CD4-positive, alpha-beta T cell treated with Interleukin-21 for 1 hour (primary cell): ENCODE measurements around the gene SLC39A7.
A peak's percentile ranks its signal among the peaks of the same experiment; 100 is the strongest.

ENCODE experiments used
- DNase-seq: peaks from one replicate; pipeline ENCODE4 v3.0.0-alpha.2; 2020

Gene SLC39A7

DNA sequence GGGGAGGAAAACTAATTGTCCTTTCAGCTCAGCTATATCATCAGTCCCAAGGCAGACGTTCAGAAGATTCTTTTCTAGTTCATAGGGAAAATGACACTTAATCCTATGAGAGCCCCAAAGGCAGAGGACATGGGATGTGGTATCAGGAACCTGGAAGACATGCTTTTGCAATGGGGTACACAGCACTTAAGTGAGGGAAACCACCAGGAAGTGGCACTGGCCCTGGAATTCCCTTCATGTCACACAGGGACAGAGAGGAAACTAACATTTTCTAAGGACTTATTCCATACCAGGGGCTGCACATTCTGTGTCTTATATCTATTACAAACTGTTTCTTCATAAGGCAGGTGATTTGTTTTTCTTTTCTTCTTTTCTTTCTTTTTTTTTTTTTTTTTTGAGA, 42.8 kb downstream of the SLC39A7 start:
- no peak for DNase-seq

GRCh38 chr6:33247977-33248642, 47.4 kb downstream of the SLC39A7 start:
- DNase-seq, result peak; percentile 90

DNA sequence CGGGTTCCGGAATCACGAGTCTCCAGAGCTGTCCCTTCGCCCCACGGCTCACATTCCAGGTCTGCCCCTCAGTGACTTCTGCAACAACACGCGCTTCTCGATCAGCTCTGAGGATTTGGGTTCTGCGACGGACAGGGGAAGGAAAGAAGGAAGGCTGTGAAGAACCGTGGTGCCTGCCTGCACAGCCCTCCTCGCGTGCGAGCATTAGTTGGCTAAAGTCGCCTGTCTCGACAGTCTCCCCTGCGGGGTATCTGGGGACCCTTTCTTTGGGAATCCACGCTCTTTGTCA, 47.9 kb downstream of the SLC39A7 start:
- no peak for DNase-seq

- peak; percentile 99 for DNase-seq
Observed at GRCh38 chr6:33248932-33249731, 48.5 kb downstream of the SLC39A7 start.

DNA sequence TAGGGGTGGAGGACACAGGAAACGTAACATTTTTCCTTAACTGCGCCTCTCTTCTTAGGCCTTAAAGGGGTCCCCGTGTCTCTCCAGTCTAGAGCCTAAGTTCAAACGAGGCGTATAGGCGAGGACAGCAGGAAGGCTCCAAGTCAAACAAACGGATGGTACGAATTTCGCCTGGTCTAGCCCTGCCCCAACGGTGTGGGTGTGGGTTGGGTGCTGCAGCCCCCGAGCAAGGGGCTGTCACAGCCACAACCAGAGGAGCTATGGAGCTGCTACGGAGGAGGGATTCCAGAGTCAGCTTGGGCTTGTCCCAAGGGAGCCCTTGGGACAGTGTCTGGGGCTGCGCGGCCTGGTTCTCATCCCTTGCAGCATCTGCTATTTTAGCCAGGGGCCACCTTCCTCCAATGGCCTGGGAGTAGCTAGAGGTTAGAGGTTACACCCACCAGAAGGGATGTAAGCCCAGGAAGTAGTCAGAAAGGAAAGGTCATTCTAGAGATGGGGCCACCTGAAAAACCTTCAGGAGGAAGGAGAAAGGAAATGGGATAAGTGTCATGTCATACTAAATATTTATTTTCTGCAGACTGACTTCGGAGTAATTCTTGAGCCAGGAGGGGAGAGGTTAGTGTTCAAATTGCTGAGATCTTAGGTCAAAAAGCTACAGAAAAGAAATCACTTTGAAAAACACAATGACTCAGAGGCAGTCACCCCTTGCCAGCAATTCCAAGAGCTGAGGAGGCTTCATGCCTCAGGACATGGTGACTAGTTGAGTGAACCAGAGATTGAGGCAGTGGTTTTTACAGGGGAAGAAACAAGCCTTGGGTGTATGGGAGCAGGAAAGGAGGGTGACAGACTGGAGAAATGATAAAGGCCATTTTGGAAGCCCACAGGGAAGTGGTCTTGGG, 49.3 kb downstream of the SLC39A7 start:
- no peak for DNase-seq

GRCh38 chr6:33250731-33251130, 50.1 kb downstream of the SLC39A7 start:
- DNase-seq, result no peak

- no peak for DNase-seq
Observed at GRCh38 chr6:33251395-33252012, 50.8 kb downstream of the SLC39A7 start.

DNA sequence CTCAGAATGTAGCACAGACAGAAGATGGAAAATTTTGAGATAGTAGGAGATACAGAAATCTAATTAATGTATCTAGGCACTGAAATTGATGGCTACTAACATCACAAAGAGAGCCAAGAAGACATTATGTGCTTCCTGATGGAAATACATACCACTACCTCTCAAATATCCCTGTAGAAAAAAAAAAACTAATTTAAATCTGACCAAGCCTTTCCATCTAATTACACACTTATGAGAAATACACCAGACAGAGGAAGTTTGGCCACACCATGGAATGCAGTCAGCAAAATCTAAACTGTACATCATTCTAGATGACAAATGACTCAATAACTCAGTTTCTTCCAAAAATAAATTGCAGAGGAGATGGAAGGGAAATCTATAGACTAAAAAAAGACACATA, 52.1 kb downstream of the SLC39A7 start:
- no peak for DNase-seq
